Mesenteric fat pad (tissue), 1 donor: ENCODE results near the gene NT5C2. TPM values are rescaled to one million over a fixed set of nuclear protein-coding genes. Genes with fewer than 3 reads are reported as not detected.

Source experiments
- DNase-seq: peaks from one replicate; pipeline ENCODE4 v3.0.0-alpha.2; 2020; ENCODE audit warnings: low spot score
- total RNA-seq: library from RNA; stranded (reverse); fragmentation: NEBNext Ultra II Directional; extraction: Animal tissue kit (Norgen Biotek cat#: 25700); gene quantifications from one replicate; pipeline ENCODE4 v1.2.1, GENCODE V29; 2021
- donor health status: DM: yes; HTN: yes; CAD: no.

NT5C2 gene
- total RNA-seq, 1 donor from 2014 or later: 56.5 TPM

DNA sequence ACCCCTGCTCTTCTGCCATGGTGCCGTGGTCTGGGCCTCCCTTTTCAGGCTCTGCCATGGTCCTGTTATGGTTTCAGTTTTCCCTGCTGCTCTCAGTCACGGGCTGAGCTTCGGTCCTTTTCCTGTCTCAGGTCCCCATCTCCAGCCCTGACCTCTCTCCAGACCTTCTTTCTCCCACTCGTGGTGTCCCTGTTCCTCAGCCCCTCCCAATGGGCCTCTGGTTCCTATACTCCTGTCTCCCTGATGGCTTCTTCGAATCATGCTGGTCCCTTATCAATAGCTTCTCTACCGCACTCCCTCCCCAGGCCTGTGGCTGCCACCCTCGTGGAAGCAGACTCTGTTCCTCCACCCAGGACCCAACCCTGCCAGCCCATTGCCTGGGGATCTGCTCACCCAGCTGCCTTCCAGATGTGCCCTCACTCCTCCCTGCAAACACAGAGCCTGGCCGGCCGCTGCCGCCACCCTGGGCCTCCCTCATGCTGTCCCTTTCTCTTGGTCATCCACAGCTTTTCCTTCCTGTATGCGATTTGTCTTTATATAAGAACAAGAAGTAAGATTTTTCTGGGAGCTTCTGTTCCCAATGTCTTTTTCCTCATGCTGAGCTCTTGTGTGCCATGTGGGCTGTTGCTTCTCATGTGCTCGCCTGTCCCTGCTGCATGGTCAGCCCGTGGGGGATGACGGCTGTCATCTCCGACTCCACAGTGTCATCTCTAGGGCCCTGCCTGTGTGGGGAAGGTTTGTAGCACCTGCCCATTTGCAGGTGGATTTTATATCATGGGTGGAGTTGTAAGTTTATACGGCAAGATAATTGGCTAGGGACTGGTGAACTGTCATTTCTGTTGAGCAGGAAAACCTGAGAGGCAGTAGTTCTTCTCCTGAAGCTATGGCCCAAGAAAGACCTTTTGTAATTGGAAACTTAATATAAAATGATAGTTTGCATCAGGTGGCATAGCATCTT lies 126.7 kb downstream of the NT5C2 start:
- no peak for DNase-seq

DNA sequence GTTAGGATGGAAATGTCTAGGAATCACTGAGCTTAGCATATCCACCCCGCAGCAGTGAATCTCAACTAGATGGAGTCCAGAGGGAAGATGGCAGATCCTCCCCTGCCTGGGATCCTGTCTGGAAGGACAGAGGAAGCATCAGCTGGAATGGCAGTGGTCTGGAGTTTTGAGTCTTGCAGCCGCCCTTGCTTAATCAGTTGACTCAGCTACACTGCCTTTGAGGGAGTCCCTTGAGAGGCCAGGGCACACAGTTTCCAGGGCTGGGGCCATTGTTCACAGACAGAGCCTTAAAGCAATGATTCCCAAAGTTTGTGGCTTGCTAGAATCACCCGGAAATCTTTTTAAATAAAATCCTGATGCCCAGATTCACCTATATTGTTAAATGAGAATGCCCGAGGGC lies 128.1 kb downstream of the NT5C2 start:
- no peak for DNase-seq

DNA sequence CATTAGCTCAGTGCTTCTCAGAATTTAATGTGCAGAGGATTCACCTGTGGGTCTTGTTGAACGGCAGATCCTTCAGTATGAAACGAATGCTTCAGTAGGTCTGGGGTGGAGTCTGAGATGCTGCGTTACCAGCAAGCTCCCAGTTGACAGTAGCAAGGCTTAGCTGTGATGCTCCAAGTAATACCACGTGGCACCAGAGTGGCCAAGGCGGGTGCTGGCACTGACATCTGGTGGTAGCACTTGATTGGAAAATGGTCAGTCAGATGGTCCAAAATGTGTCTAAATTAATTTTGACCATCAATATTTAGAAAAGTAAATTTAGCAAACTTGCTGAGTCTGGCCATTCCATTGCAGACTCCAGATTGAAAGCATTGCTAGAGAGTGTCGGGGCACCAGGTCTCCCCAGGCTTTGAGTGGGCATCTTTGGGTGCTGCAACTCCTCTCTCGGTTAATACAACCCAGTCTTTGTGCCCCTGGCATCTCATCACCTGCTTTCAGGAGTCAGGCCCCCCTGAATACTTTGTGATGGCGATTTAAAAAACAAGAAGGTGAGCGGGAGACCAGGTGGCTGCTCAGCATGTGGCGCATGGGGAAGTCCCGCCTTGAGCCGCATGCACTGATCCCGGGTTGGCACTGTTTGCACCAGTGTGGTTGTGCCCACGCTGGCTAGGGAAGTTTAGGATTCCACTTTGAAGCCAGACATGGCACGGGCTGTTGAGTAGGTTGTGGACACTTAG lies 130.1 kb downstream of the NT5C2 start:
- DNase-seq: no peak

DNA sequence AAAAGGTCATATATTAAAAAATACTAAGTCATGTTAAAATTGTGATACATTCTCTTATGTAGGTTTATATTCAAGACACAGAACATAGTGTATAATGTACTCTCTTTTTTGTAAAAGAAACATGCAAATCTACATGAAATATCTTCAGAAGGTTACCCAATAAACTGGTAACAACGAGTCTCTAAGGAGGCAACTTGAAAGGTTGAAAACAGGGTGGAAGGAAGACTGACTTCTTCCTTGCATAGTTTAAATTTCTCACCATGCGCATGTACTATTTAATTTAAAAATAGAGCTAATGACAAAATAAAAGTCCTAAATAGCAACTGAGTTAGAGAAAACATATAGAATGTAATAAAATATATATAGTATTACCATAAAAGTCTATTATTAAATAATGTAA lies 132.5 kb downstream of the NT5C2 start:
- DNase-seq: no peak

DNA sequence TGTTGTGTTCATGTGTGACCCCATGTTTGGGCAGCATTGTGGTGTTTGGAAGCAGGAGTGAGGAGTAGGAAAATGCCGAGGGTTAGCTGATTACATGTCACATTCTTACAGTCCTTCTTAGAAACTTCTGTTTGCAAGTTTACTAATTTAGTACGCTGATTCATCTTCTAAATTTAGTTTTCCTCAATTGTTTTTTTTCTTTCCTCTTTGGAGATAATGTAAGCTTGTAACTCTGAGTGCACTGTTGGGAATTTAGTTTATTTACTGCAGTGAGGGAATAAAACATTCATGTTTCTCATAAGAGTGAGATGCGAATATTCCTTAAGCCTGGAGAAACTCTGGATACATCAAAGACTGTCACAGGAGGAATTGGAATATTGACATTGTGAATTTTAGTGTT lies 135.0 kb downstream of the NT5C2 start:
- no peak for DNase-seq

DNA sequence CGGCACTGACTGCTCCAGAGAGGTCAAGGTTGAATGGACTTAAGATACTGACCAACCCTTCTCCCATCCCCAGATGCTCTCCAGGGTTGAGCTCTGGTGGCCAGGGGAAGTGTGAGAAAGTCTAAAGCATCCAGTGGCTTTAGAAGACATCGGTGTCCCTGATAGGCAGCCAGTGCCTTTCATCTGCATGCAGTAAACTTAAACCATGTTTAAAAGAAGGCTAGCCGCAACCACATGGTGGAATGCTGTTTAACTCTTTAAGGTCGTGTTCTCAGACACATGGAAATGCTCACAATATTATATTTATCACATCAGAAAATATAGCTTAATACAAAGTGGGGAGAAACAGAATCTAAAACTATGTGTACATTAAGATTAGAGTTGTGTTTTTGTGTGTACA lies 138.0 kb downstream of the NT5C2 start:
- DNase-seq: no peak

DNA sequence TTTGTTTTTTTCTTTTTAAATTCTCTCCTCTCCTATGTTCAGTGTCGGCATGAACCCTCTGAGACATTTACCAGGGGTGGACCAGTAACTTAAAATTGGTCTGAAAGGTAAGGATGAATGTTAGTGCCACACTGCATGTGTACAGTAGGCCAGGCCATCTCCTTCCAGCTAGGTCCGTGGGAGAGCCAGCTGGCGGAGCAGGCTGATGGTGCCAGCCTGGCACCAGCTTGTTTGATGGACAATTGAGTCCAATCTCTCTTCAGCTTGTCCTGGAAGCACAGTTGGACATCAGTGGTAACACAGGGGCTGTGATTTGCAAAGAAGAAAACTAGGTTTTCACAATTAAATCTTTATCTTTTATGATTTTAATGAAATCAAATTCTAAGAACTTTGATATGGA lies 138.5 kb downstream of the NT5C2 start:
- no peak for DNase-seq

DNA sequence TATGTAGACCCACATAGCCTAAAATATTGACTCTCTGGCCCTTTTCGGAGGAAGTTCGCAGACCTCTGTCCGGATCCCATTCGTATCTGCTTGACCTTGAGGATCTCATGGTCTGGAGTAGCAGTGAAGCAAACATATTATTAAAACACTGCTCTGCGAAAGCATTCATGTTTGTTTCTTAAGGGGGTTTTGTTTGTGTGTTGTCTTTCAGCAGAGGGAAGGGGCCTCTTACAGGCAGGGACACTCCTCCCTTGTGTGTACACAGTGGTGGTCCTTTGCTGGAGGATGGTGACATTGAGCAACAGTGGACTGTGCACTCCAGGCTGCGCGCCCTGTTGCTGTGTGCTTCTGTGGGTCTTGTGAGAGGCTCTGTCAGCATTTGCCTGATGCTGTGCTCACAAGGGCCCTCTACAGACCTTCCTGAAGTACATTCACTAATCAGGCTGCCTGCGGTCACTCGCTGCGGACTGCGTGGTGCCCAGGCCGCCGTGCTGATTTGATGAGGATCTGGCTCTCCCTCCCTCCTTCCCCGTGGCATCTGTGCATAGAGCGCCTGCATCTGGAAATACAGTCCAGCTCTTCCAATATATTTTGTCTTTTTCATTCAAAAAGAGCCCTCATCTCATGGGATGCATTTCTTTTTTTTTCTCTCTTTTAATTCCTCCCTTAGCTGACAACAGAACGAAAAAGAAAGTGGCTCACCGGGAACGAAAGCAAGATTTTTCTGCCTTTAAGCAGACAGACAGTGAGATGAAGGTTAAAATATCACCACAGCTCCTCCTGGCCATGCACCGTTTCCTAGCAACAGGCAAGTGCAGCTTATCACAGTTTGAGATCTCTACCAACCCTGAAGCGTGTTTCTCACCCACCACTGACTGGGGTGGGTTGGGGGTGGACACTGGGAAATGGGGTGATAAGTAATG lies 139.2 kb downstream of the NT5C2 start:
- no peak for DNase-seq

DNA sequence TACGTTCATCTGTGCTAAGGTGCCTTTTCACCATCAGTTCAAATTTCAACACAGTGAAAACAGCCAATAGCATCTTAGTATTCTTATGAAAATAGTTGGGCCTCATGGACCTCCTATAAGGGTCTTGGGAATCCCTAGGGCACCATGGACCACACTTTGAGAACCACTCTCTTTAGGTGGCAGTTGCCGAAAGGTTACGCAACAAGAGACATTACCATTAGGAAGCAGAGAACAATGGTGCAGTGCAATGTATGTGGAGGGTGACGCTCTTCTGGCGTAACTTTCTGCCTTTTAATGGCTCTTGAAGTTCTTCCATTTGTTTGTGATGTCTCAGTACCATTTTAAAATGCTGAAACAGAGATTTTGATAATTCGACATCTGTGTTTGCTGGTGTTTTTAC lies 143.8 kb downstream of the NT5C2 start:
- DNase-seq: no peak

DNA sequence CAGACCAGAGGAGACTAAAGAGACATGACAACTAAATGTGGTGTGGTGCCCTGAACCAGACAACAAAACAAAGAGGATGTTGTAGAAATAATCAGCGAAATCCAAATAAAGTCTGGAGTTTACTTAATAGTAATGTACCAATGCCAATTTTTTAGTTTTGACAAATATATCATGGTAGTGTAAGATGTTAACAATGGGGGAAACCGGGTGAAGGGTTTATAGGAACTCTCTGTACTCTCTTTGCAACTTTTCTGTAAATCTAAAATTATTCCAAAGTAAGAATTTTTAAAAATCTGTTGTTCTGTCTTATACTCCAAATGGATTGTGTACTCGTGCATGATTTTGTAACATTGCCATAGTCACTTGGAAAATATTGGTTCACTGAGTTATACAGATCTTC lies 145.7 kb downstream of the NT5C2 start:
- DNase-seq: no peak

DNA sequence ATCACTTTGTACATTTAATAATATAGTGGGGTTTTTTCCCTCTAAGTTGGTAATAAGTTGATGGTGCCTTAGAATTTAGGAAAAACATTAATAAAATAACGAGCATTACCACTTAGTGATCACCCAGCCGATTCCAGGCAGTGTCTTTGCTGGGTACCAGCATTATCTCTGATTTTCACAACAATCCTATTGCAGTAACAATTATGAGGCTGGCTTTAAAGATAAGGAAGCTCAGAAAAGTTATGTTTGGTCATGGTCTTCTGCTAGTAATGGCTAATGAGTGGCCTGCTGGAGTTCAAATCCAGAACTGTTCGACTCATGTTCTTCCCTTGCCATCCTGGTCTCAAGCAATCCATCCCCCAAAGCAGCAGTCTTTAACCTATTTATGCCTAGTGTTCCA lies 147.1 kb downstream of the NT5C2 start:
- DNase-seq: no peak

DNA sequence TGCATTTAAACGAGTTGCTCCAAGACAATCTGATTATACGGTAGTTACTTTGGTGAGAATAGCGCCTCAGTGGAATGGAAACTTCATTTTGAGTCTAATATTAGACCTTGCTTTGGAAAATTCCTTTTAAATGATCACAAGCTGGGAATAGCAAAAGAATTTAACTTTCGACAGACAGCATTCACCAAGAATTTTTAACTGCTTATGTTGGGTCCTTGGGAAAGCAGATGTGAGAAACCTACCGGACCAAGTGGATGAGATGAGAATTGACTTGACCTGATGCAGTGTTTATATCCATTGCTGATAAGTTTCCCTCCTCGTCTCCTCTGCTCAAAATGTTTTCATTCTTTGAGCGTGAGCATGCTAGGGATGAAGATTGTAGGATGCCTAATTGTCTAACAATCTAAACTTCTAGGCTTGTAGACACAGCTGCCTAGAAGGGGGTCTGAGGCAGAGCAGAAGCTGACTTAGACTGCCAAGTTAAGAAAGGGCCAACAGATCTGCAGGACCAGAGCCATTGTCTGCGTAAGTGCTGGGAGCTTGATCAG lies 148.1 kb downstream of the NT5C2 start:
- no peak for DNase-seq

DNA sequence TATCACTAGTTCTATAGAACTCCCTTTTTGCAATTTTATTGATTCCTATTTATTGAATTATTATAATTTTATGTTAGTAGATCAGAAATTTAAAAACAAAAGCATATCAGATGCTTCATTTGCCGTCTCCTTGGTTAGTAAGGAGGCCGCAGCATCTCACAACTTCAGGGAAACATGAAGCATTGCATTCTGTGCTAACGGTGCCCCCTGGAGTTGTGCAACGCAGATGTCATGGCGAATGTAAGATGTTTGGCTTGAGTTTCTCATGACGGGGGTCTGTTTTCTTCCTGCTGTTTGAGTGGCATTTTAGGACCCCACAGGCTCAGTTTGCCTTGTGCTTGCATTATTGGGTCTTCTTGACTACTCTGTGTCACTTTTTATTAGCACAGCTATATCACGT lies 150.2 kb downstream of the NT5C2 start:
- DNase-seq: no peak

DNA sequence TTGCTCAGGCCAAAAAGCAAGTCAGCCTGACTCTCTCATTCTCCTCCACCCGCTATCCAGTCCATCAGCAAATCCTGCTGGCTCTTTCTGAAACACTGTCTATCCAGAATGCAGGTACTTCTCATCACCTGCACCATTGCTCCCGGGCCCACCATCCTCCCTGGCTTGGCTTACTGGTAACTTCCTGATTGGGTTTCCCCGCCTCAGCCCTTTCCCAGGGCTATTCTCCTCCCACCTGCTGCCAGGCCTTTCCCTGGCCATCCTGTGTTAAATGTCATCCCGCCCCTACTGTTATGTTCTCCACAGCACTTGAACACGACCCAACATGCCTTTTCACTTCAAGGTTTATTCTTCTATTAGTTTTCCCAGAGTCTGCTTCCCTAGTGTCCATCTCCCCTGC lies 150.9 kb downstream of the NT5C2 start:
- no peak for DNase-seq

DNA sequence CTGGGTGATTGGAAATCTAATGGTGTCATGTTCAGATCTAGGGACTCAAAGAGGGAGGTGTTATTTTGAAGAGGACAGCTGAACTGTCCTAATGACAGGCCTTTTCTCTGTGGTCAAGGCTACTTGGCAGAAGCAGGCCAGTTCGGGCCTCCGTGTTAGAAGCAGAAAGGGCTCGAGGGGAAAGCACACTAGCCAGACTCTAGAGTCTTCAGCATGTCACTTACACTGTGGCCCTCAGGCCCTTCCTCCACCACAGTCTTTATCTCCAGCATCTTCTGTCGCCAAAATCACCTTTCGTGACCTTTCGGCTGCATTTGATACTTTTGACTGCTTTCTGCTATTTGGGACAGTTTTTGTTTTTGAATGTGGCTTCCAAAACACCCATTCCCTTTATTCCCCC lies 151.7 kb downstream of the NT5C2 start:
- DNase-seq: no peak

DNA sequence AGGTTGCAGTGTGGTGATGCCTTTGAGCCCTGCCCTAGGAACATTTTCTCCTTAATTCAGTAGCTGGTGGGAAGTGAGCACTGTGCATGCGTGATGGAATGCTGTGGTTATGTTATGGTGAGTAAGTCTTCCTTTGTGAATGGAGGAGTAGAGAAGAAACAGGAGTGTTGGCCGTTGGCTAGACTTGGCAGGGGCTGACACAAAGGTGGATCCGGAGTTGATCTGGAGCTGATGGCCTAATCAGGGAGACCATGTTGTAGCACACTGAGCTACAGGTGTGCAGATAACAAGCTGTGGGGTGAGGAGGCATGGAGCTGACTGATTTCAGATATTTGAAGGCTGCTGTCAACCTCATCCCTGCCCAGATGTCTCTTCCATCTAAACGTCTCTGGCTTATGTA lies 152.7 kb downstream of the NT5C2 start:
- no peak for DNase-seq

DNA sequence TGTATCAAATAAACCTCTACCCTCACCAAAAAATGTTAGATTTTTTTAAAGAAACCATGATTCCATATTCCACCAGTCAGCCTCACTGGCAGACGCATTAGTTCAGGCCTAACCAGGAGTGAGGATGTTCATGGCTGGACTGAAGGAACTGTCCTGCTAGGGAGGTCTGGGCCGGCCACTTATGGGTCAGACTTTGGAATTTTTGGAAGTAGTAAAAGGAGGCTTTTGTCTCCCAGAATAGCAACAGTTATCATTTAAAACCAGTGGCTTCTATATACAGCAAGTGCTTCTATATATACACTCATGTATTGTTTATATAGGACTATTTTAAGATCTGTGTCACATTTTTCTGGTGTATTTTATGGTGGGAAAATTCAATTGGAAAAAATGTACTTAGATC lies 154.5 kb downstream of the NT5C2 start:
- DNase-seq: no peak
